ENCODE measurements around the gene DIRAS2.

GRCh38 chr9:90640361-90640760, 2.3 kb downstream of the DIRAS2 start:
- TF ChIP-seq CTCF (IDR thresholded peaks at IDR 0.05) = no peak
- no peak for TF ChIP-seq POLR2AphosphoS5 (IDR thresholded peaks at IDR 0.05)
